CD4-positive, alpha-beta T cell treated with Interleukin-12 subunit alpha and Interleukin-12 subunit beta, for 1 hour (primary cell): ENCODE results near the gene MRPS30.
"Not testable (repeated sequence)": the region's sequence is repeated elsewhere in the genome, so short reads cannot be mapped to it uniquely, and the experiment has no call there.

Experiments used
- DNase-seq: peaks from one replicate; pipeline ENCODE4 v3.0.0-alpha.2; 2020

The MRPS30 gene

GRCh38 chr5:44808435-44809214, at the start of gene MRPS30:
TSS of gene MRPS30 (plus strand) at chr5:44808947. CDS start at chr5:44808963, 16 bp downstream.
- peak; percentile 96 for DNase-seq

GRCh38 chr5:44769200-44769876, 39.4 kb upstream of the MRPS30 start:
- DNase-seq = no peak

GRCh38 chr5:44769877-44770209, 38.9 kb upstream of the MRPS30 start:
- no peak for DNase-seq

GRCh38 chr5:44770780-44771717, 37.7 kb upstream of the MRPS30 start:
- DNase-seq = no peak

DNA sequence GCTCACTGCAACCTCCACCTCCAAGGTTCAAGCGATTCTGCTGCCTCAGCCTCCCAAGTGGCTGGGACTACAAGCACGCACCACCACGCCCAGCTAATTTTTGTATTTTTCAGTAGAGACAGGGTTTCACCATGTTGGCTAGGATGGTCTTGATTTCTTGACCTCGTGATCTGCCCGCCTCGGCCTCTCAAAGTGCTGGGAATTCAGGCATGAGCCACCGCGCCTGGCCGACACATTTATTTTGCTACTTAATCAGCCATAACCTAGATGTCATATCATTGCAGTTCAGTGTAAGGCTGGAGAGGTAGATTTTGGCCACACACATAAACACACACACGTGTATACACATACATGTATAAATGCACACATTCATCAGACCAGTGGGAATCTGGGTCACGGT, 36.4 kb upstream of the MRPS30 start:
- DNase-seq = not testable (repeated sequence)

- DNase-seq = peak; percentile 37
Measured at GRCh38 chr5:44774279-44774880, 34.4 kb upstream of the MRPS30 start.

- DNase-seq = no peak
Measured at GRCh38 chr5:44779167-44779566, 29.6 kb upstream of the MRPS30 start.

- no peak for DNase-seq
Measured at GRCh38 chr5:44783634-44784315, 25.0 kb upstream of the MRPS30 start.

GRCh38 chr5:44787731-44788130, 21.0 kb upstream of the MRPS30 start:
- no peak for DNase-seq

DNA sequence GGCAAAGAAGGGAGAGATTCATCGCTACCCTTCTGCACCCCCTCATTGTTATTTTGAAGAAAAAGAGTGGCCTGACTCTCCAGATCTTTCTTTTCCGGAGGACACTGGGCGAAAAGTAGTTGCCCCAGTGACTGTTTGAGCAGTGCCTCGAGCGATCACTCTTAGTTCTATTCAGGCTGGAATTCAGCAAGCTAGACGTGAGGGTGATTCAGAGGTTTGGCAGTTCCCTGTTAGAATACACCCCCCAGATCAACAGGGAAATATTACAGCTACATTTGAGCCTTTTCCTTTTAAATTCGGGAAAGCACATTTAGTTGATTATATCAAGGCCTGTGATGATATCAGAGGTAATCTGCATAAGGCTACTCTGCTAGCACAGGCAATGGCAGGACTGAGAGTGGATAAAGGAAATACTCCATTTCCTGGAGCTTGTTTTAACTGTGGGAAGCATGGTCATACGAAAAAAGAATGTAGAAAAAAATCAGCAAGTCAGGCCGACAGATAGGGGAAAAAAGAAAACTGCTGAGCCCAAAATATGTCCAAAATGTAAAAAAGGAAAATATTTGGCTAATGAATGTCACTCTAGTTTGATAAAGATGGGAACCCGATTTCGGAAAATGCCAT, 19.3 kb upstream of the MRPS30 start:
- DNase-seq = not testable (repeated sequence)

- not testable (repeated sequence) for DNase-seq
Measured at GRCh38 chr5:44792031-44792673, 16.6 kb upstream of the MRPS30 start.

DNA sequence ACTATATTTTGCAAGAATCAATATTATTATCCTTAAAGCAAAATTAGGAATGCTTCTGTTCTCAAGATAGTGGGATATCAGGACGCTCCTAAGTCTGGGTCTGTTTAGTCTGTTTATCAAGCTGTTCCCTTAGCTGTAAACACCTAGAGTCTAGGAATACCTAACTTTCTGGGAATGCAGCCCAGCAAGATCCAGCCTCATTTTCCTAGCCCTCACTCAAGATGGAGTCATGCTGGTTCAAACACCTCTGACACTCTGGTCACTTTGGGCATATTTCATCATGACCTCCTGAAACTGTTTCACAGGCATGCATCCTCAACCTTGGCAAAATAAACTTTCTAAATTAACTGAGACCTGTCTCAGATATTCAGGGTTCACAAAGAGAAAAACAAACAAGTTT, 14.4 kb upstream of the MRPS30 start:
- DNase-seq = no peak

DNA sequence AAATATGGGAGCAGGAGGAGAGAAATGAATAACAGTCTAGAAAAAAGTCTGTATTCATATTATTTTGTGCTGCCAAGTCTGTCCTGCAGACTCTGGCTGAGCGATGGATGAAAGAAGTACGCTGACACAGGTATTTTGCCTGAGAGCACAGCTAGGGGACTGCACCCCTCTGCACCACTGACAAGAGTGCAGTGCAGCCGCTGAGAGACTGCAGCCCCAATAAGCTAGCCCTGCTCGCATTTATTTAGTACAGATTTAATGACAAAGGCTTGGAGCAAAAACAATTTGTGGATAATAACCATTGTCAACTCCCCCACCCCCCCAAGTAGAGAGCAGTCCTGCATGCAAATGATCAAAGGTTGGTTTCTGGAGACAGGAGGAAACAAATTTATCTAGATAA, 13.3 kb upstream of the MRPS30 start:
- no peak for DNase-seq

GRCh38 chr5:44797841-44798240, 10.9 kb upstream of the MRPS30 start:
- no peak for DNase-seq

DNA sequence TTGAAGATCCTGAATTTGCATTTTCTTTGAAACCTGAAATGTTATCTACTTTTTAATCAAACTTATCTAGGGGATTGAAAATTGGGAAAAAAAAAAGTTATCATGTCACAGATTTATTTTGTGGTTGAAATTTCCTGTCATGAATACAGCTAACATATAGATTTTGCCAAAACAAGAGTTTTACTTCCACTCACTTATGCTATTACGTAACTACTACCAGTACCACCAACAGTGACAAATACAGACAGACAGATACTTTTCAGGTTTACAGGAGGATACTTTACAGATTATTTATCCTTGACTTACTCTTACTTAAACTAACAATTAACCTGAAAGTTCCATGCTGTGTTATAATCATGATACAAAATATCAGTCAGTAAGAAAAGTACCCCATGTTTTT, 6.8 kb upstream of the MRPS30 start:
- no peak for DNase-seq

- no peak for DNase-seq
Measured at GRCh38 chr5:44806608-44807007, 2.1 kb upstream of the MRPS30 start.

- DNase-seq = no peak
Measured at GRCh38 chr5:44807269-44807668, 1.5 kb upstream of the MRPS30 start.

DNA sequence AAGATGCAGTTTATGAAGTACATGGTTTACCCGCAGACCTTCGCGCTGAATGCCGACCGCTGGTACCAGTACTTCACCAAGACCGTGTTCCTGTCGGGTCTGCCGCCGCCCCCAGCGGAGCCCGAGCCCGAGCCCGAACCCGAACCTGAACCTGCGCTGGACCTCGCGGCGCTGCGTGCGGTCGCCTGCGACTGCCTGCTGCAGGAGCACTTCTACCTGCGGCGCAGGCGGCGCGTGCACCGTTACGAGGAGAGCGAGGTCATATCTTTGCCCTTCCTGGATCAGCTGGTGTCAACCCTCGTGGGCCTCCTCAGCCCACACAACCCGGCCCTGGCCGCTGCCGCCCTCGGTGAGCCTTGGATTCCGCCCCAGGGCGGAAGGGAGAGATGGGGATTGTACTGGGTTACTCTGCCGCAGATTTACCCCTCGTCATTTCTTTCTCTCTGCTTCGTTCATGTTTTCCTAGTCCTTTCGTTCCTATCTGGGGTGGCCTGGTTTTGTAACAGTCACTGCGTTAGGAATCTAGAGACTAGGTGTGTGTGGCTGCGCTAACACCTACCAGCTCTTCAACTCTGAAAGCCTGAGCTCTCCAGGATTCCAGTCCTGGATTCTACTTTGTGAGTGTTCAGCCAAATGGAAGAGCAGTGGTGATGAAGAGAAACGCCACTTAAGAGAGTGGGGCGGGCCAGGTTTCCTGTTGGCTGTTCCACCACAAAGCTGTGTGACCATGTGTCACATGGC, 638 bp downstream of the MRPS30 start:
- peak; percentile 48 for DNase-seq

DNA sequence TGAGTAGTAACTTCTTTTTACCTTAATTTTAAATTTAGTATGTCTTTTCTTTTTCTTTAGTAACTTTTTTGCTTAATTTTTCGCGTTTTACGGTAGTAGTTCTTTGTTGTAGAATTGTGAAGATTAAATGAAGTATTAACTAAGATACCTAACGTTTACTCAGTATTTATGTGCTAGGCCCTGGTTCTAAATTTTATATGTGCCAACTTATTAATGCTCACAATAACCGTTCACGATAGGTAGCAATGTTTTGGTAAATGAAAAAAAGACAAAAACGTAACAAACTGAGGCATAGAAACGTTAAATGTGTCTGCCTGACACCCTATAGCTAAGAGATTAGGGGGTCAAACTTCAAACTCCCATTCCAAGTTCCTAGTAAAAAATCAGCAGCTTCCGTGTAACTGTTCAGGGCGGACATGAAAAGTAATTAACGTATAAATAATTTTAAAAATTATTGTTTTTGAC, 1.2 kb downstream of the MRPS30 start:
- no peak for DNase-seq

GRCh38 chr5:44814761-44815160, 6.0 kb downstream of the MRPS30 start:
- no peak for DNase-seq

DNA sequence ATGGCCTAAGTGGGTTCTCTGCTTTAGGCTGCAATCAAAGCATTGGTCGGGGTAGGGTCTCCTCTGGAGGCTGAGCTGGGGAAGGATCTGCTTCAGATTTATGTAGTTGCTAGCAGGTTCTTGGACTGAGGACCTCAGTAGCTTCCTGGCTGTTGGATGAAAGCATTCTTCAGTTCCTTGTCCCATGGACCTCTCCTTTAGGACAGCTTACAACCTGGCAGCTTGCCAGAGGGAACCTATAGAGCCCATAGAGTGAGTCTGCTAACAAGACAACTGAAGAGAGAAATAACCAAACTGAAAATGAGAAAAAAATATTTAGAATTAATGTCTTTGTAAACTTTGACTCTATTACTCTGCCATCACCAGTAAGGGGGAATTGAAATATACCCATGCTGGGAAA, 12.4 kb downstream of the MRPS30 start:
- DNase-seq = no peak
